Neural crest cell (in vitro differentiated cells): ENCODE measurements around the gene PHACTR1. TPM values are rescaled to one million over a fixed set of nuclear protein-coding genes. Genes with fewer than 3 reads are reported as not detected.
A peak's percentile ranks its signal among the peaks of the same experiment; 100 is the strongest.

Experiments used
- DNase-seq: peaks from one replicate; pipeline ENCODE4 v3.0.0; 2021; ENCODE audit warnings: low read depth, mixed read lengths, low spot score
- H3K27ac Mint-ChIP-seq: one replicate; pipeline ENCODE4 v1.8.0; 2021; ENCODE audit warnings: mild to moderate bottlenecking, mixed read lengths; ENCODE audit not compliant: unreplicated experiment
- H3K27me3 Mint-ChIP-seq: 2 replicates; pipeline ENCODE4 v1.8.0; 2021; ENCODE audit warnings: low read depth, mild to moderate bottlenecking, mixed read lengths
- H3K36me3 Mint-ChIP-seq: 2 replicates; pipeline ENCODE4 v1.8.0; 2021; ENCODE audit warnings: low read depth, mild to moderate bottlenecking, mixed read lengths
- H3K4me1 Mint-ChIP-seq: 2 replicates; pipeline ENCODE4 v1.8.0; 2021; ENCODE audit warnings: mixed read lengths
- H3K4me3 Mint-ChIP-seq: one replicate; pipeline ENCODE4 v1.8.0; 2021; ENCODE audit warnings: mild to moderate bottlenecking, mixed read lengths
- H3K9me3 Mint-ChIP-seq: 2 replicates; pipeline ENCODE4 v1.8.0; 2021; ENCODE audit warnings: mixed read lengths
- total RNA-seq: library from RNA; stranded (reverse); gene quantifications from 2 replicates; pipeline ENCODE4 v1.2.1, GENCODE V29; 2021
- TF ChIP-seq, protein P1 (sequence below): fragments of 200-600 bp; sonication (generic); conservative IDR thresholded peaks from 2 replicates; pipeline ENCODE4 v1.5.0; 2021; ENCODE audit warnings: antibody characterized with exemption, mild to moderate bottlenecking

The PHACTR1 gene
- total RNA-seq, 1 donor from 2014 or later = 10.4 TPM

DNA sequence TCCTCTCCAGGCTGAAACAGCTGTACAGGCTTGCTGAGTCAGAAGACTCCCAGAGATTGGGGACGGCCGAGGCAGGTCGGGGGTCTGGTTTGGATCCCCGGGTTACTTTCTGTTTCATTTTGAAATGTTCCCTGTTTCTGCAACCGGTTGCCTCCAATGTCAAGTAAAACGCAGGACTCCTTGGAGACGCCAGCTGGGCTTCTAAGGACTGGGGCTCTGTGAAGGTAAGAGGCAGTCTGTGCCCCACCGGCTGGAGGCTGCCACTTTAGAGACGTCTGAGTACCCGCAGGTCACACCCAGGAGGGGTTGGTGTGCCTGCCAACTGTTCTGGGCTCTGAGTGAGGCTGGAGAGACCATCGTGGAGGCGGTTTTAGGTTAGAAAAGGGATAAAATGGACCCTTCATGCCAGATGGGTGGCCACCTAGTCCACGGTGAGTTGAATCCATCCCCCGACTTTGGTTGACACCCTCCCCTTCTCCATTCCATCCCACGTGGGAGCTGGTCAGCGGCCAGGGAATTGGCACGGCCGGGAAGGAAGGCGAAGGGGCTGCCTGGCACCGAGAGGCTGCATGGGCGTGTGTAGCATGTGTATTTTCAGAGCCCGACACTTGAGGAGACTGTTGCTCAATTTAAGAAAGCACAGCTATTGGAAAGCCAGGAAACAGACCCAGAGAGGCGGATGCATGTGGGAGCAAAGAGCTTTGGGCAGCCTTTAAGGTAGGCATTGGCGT, 240.9 kb downstream of the PHACTR1 start:
- H3K4me1 Mint-ChIP-seq = peaks cover 15% of the 10 kb centered on the region
- no peaks in the 10 kb centered on the region for H3K9me3 Mint-ChIP-seq
- DNase-seq = peak; percentile 2
- H3K27ac Mint-ChIP-seq = no peak overlapping the region
- H3K36me3 Mint-ChIP-seq = no peaks in the 10 kb centered on the region
- TF ChIP-seq, protein P1, sequence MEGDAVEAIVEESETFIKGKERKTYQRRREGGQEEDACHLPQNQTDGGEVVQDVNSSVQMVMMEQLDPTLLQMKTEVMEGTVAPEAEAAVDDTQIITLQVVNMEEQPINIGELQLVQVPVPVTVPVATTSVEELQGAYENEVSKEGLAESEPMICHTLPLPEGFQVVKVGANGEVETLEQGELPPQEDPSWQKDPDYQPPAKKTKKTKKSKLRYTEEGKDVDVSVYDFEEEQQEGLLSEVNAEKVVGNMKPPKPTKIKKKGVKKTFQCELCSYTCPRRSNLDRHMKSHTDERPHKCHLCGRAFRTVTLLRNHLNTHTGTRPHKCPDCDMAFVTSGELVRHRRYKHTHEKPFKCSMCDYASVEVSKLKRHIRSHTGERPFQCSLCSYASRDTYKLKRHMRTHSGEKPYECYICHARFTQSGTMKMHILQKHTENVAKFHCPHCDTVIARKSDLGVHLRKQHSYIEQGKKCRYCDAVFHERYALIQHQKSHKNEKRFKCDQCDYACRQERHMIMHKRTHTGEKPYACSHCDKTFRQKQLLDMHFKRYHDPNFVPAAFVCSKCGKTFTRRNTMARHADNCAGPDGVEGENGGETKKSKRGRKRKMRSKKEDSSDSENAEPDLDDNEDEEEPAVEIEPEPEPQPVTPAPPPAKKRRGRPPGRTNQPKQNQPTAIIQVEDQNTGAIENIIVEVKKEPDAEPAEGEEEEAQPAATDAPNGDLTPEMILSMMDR = no peak
- H3K27me3 Mint-ChIP-seq = peaks cover 77% of the 10 kb centered on the region
- peak overlapping the region; percentile 2 for H3K4me3 Mint-ChIP-seq

DNA sequence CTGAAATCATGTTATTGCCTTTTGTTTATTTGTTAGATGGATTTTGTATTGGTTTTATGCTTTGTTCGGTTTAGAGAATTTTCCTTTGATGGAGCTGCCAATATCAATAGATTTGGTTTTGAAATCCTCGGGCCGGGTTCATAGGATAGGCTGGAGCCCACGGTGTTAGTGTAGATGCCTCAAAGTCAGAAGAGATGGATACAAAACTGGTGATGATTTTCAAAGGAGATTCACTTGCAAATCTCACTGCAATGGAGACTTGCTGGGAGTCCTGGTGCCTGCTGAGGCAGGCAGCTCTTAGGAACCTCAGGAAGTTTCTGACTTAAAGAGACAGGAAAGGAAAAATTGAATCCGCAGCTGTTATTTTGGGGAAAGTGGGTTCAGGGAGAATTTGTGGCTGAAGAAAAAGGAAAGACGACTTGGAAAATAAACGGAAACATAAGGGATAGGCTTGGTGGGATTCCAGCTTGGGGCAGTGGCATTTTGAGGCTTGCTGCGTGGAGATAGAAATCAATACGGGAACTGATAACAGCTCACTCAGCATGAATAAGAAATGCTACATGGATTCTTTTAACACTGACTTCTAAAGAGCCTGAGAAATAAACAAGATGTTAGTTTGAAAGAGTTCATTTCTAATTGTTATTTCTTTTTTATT, 241.6 kb downstream of the PHACTR1 start:
- Mint-ChIP-seq H3K9me3 (no peaks in the 10 kb centered on the region), H3K4me1 (peaks cover 12% of the 10 kb centered on the region), H3K27me3 (peaks cover 76% of the 10 kb centered on the region), H3K36me3 (no peaks in the 10 kb centered on the region), H3K27ac (no peak overlapping the region), H3K4me3 (peak overlapping the region; percentile 2)
- TF ChIP-seq, protein P1 = no peak
- no peak for DNase-seq

DNA sequence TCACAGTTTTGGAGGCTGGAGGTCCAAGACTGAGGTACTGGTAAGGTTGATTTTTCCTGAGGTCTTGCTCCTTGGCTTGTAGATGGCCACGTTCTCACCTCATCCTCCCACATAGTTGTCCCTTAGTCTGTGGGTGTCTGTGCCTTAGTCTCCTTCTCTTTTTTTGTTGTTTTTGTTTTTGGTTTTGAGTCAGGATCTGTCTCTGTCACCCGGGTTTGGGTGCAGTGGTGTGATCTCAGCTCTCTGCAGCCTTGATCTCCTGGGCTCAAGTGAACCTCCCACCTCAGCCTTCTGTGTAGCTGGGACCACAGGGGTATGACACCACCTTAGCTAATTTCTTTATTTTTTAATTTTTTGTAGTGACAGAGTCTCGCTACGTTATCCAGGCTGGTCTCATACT, 245.2 kb downstream of the PHACTR1 start:
- H3K4me3 Mint-ChIP-seq = no peak overlapping the region
- no peaks in the 10 kb centered on the region for H3K36me3 Mint-ChIP-seq
- H3K4me1 Mint-ChIP-seq = peaks cover 12% of the 10 kb centered on the region
- no peak overlapping the region for H3K27ac Mint-ChIP-seq
- peaks cover 51% of the 10 kb centered on the region for H3K27me3 Mint-ChIP-seq
- DNase-seq = no peak
- H3K9me3 Mint-ChIP-seq = no peaks in the 10 kb centered on the region
- TF ChIP-seq, protein P1 = no peak

DNA sequence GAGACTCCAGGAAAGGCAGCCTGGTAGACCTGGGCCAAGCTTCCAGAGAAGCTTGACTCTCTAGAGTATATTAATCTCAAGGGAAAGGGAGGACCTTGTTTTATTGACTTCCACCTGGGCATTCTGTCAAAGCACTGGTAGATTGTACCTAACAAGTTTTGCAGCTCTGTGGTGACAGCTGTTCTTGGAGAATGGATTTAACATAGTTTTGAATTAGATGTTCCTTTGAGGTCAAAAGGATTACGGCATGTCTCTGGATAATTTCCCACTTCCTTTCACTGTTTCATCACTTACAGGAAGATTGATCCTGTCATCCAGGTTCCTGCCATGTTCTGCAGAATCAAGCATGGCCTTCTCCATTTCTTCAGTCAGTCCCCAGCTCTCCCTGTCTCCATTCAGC, 246.0 kb downstream of the PHACTR1 start:
- H3K4me1 Mint-ChIP-seq = peaks cover 9% of the 10 kb centered on the region
- no peaks in the 10 kb centered on the region for H3K36me3 Mint-ChIP-seq
- TF ChIP-seq, protein P1 = no peak
- H3K27ac Mint-ChIP-seq = no peak overlapping the region
- peaks cover 44% of the 10 kb centered on the region for H3K27me3 Mint-ChIP-seq
- DNase-seq = no peak
- no peaks in the 10 kb centered on the region for H3K9me3 Mint-ChIP-seq
- no peak overlapping the region for H3K4me3 Mint-ChIP-seq

DNA sequence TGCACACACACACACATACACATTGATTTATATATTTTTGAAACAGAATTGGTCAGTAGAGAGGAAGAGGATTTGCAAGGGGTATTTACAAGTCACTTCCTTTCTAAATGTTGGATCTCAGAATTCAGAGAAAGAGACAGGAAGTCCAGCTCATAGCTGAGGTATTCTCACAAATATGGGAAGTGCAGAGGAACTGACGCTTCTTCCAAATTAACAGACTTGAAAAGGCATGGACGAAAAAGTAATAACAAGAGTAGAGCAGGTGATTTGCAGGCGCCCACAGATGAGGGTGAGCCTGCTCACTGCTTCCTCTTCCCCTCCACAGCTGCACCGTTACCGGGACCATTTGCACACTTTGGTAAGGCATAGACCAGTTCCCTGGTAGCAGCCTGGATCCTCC, 246.4 kb downstream of the PHACTR1 start:
- Mint-ChIP-seq H3K4me1 (peaks cover 5% of the 10 kb centered on the region), H3K36me3 (no peaks in the 10 kb centered on the region), H3K27ac (no peak overlapping the region), H3K9me3 (no peaks in the 10 kb centered on the region), H3K4me3 (no peak overlapping the region), H3K27me3 (peaks cover 39% of the 10 kb centered on the region)
- TF ChIP-seq, protein P1 = no peak
- no peak for DNase-seq
